Measurements from ENCODE around the gene RNF111.
"Not testable (repeated sequence)": the region's sequence is repeated elsewhere in the genome, so short reads cannot be mapped to it uniquely, and the experiment has no call there.

Gene RNF111

DNA sequence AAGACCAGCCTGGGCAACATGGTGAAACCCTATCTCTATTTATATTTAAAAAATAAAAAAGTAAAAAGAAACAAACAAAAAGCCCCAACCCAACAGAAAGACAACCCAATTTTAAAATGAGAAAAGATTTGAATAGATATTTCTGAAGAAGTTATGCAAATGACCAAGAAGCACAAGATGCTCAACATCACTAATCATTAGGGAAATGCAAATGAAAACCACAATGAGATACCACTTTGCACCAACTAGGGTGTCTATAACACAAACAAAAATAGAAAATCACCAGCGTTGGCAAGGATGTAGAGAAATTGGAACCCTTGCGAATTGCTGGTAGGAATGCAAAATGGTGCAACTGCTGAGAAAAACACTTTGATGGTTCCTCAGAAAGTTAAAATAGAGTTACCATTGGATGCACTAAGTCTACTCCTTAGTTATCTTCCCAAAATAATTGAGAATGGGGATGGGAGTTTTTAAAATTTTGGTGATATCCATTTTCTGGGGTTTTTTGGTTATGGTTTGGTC lies 71.7 kb downstream of the RNF111 start:
- DNase-seq (ENCODE audit: low read depth in 2 of 2): no peak

DNA sequence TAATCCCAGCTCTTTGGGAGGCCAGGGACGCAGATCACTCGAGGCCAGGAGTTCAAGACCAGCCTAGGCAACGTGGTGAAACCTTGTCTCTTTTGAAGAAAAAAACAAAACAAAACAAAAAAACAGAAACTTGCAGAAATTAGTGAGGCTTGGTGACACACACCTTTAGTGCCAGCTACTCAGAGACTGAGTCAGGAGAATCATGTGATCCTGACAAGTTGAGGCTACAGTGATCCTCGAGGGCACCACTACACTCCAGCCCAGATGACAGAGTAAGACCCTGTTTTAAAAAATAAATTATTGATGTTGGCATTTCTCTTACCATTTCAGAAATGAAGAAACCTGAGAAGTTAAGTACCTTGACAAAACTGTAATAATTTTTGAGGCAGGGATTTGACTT lies 72.9 kb downstream of the RNF111 start:
- no peak for DNase-seq (ENCODE audit: low read depth in 2 of 2)

GRCh38 chr15:59063042-59063441 lies 75.6 kb downstream of the RNF111 start:
- no peak for DNase-seq (ENCODE audit: low read depth in 2 of 2)

- DNase-seq (ENCODE audit: low read depth in 2 of 2): no peak
Observed at GRCh38 chr15:59069430-59069829, 82.0 kb downstream of the RNF111 start.

DNA sequence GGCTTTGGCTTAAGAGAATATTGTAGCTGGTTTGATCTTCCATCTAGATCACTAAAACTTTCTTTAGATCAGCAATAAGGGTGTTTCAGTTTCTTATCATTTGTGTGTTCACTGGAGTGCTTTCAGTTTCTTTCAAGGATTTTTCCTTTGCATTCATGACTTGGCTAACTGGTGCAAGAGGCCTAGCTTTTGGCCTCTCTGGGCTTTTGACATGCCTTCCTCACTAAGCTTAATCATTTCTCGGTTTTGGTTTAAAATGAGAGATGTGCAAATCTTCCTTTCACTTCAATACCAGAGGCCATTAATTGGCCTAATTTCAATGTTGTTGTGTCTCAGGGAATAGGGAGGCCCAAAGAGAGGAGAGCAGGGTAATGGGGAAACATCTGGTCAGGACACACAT lies 87.1 kb downstream of the RNF111 start:
- no peak for DNase-seq (ENCODE audit: low read depth in 2 of 2)

- DNase-seq (ENCODE audit: low read depth in 2 of 2): no peak
Observed at GRCh38 chr15:59087731-59088130, 100.3 kb downstream of the RNF111 start.

DNA sequence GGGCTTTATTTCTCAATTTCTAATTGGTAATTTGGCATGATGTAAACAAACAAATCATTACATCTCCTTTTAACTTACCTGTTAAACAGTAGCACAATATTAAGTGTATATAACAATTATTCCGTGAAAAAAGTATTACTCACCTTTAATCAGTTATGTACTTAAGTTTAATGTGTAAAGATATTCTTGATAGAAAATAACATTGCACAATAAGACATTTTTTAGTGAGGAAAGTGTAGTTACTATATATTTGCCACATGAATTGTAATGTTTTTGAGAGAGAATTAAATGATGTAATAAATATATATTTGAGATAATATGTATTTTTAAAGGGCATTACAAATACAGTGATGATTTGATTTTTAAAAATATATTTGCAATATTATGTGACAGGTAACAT lies 106.6 kb downstream of the RNF111 start:
- DNase-seq (ENCODE audit: low read depth in 2 of 2): no peak

DNA sequence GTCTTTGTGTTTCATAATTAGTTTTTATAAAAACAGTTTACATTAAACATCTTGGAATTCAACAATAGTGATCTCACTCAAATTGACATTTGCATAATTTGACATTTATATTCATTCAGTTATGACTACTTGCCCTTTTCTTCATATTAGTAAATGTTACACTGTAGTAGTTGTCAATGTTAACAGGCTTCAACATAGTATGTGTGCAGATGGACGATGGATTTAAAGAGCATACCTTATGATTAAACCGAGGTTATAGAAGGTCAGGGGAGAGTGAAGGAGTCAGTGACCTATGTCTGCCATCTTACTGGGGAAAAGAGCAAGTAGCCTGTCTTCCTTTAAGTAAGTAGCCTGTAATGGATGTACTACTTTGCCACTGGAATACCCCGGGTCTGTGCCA lies 109.0 kb downstream of the RNF111 start:
- no peak for DNase-seq (ENCODE audit: low read depth in 2 of 2)

GRCh38 chr15:59099162-59099685 lies 111.8 kb downstream of the RNF111 start:
- no peak for DNase-seq (ENCODE audit: low read depth in 2 of 2)

- no peak for DNase-seq (ENCODE audit: low read depth in 2 of 2)
Observed at GRCh38 chr15:59104602-59104911, 117.1 kb downstream of the RNF111 start.

- DNase-seq (ENCODE audit: low read depth in 2 of 2): peak; percentile 76 to 77
Observed at GRCh38 chr15:59104912-59105732, 117.7 kb downstream of the RNF111 start, which contains the start of gene CCNB2. TSS of gene CCNB2 (plus strand) at chr15:59105146. CDS start at chr15:59105269, 123 bp downstream.

- DNase-seq (ENCODE audit: low read depth in 2 of 2): no peak
Observed at GRCh38 chr15:59105854-59106253, 118.4 kb downstream of the RNF111 start.

- no peak for DNase-seq (ENCODE audit: low read depth in 2 of 2)
Observed at GRCh38 chr15:59111251-59111650, 123.8 kb downstream of the RNF111 start.

GRCh38 chr15:59115047-59115446 lies 127.6 kb downstream of the RNF111 start:
- no peak for DNase-seq (ENCODE audit: low read depth in 2 of 2)

DNA sequence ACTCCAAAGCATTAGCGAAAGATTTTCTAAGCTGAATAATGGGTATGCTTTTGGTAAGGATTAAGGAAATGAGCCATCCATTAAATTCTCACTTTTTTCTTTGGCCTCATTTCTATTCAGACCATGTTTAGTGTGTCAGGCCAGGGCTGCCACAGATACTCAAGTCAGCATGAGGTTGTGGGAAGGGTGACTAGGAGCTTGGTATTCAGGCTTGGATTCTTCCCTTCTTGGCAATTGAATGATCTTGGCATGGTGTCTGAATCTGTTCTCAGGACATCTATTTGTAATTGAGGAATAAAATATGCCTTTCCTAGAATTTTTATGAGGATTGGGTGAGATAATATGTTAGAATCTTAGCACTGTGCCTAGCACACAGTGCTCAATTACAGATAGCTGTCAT lies 128.7 kb downstream of the RNF111 start:
- DNase-seq (ENCODE audit: low read depth in 2 of 2): no peak

DNA sequence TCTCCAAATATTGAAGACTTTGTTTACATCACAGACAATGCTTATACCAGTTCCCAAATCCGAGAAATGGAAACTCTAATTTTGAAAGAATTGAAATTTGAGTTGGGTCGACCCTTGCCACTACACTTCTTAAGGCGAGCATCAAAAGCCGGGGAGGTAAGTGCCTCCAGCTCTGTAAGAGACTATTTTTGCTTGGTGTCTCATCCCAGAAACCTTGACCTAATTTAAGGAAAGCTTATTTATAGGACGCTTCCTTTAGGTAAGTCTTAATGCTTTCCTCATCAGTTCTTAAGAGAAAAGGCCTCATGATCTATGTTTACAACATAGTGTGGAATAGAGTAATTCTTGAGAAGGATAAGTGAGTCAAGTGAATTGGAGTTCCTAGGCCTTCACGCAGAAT lies 129.3 kb downstream of the RNF111 start:
- DNase-seq (ENCODE audit: low read depth in 2 of 2): no peak

- DNase-seq (ENCODE audit: low read depth in 2 of 2): no peak
Observed at GRCh38 chr15:59119625-59120024, 132.2 kb downstream of the RNF111 start.

- no peak for DNase-seq (ENCODE audit: low read depth in 2 of 2)
Observed at GRCh38 chr15:59120937-59121336, 133.5 kb downstream of the RNF111 start.

DNA sequence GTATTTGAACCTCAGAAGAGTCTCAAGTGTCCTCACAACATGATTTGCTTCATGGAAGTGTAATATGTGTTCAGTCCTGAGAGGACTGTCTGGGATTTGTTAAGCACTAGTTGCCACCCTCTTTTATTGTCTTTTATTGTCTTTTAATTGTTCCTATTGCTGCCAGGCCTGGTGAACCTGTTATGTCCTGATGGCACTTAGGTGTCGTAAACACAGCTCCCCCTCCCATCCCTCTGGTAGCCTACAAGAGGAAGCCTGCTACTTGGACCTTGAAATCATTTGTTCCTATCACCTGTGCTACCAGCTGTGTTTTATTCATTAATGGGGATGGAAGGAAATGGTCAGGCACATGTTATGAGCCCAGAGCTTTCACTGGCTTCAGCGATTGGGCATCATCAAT lies 136.8 kb downstream of the RNF111 start:
- DNase-seq (ENCODE audit: low read depth in 2 of 2): no peak

DNA sequence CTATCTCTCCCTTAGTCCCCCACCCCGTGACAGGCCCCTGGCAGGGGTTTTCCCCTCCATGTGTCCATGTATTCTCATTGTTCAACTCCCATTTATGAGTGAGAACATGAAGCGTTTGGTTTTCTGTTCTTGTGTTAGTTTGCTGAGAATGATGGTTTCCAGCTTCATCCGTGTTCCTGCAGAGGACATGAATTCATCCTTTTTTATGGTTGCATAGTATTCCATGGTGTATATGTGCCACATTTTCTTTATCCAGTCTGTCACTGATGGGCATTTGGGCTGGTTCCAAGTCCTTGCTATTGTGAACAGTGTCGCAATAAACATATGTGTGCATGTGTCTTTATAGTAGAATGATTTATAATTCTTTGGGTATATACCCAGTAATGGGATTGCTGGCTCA lies 138.2 kb downstream of the RNF111 start:
- not testable (repeated sequence) for DNase-seq (ENCODE audit: low read depth in 2 of 2)

DNA sequence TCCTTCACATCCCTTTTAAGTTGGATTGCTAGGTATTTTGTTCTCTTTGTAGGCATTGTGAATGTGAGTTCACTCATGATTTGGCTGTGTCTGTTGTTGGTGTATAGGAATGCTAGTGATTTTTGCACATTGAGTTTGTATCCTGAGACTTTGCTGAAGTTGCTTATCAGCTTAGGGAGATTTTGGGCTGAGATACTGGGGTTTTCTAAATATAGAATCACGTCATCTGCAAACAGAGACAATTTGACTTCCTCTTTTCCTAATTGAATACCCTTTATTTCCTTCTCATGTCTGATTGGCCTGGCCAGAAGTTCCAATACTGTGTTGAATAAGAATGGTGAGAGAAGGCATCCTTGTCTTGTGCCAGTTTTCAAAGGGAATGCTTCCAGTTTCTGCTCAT lies 139.8 kb downstream of the RNF111 start:
- DNase-seq (ENCODE audit: low read depth in 2 of 2): not testable (repeated sequence)

- DNase-seq (ENCODE audit: low read depth in 2 of 2): no peak
Observed at GRCh38 chr15:59131456-59131855, 144.0 kb downstream of the RNF111 start.

DNA sequence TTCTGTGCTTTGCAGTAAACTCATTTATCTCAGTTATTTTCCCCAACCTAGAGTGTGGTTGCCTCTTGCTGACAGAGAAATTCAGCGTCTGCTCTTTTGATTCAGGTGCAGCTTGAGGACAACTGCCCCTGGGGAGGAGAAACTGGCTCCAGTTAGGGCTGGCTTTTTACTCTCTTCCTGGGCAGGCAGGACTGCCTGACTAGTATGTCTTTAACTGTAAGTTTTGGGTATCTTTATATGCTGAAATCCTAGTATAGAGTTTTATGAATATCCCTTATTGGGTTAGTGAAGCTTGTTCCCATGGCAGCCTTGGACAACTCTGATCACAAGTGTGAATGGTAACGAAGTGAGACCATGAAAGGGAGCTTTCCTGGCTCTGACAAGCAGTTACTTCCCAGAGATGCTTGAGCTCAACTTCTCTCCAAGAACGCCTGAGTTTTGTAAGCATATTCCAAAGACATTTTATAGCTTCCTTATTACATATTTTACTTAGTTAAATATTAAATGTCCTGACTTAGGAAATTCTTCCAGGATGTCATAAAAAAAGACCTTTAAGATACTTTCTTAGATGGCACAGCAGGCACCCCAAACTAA lies 144.6 kb downstream of the RNF111 start:
- no peak for DNase-seq (ENCODE audit: low read depth in 2 of 2)

All from stimulated activated CD4-positive, alpha-beta T cell treated with anti-CD3 and anti-CD28 coated beads, Interleukin-15, amount 100 ng/mL, for 48 hours (primary cell).